Neuronal stem cell (in vitro differentiated cells): ENCODE measurements around the gene FLT3LG. TPM values are rescaled to one million over a fixed set of nuclear protein-coding genes. Genes with fewer than 3 reads are reported as not detected.

Experiments used
- DNase-seq: peaks from one replicate; pipeline ENCODE4 v3.0.0-alpha.2; 2013; ENCODE audit warnings: low spot score
- H2AFZ ChIP-seq: one replicate; pipeline ENCODE4 v1.6.1; 2013; ENCODE audit warnings: mild to moderate bottlenecking, low read length, inconsistent platforms
- H2AK5ac ChIP-seq: 2 replicates; pipeline ENCODE4 v1.6.1; 2013; ENCODE audit warnings: low read depth, mild to moderate bottlenecking, inconsistent platforms, low read length, moderate library complexity, mixed read lengths
- H2BK120ac ChIP-seq: 2 replicates; pipeline ENCODE4 v1.6.1; 2013; ENCODE audit warnings: low read depth, mild to moderate bottlenecking, inconsistent platforms, low read length, moderate library complexity, mixed read lengths
- H2BK12ac ChIP-seq: one replicate; pipeline ENCODE4 v1.6.1; 2013; ENCODE audit warnings: low read length, inconsistent platforms
- H2BK15ac ChIP-seq: 2 replicates; pipeline ENCODE4 v1.6.1; 2013; ENCODE audit warnings: mild to moderate bottlenecking, low read length, inconsistent platforms, mixed read lengths
- H2BK5ac ChIP-seq: one replicate; pipeline ENCODE4 v1.6.1; 2013; ENCODE audit warnings: inconsistent platforms, mild to moderate bottlenecking, low read length, moderate library complexity
- H3K14ac ChIP-seq: one replicate; pipeline ENCODE4 v1.6.1; 2013; ENCODE audit warnings: low read length, inconsistent platforms
- H3K18ac ChIP-seq: 2 replicates; pipeline ENCODE4 v1.6.1; 2013; ENCODE audit warnings: low read length, inconsistent platforms
- H3K23ac ChIP-seq: 2 replicates; pipeline ENCODE4 v1.6.1; 2013; ENCODE audit warnings: low read depth, mild to moderate bottlenecking, mixed read lengths, low read length, inconsistent platforms; ENCODE audit not compliant: poor library complexity
- H3K27ac ChIP-seq: replicated peaks from 3 replicates; pipeline ENCODE4 v1.5.1; 2013; ENCODE audit warnings: low read length, inconsistent platforms
- H3K27me3 ChIP-seq, 3 experiments: 2 replicates each; pipeline ENCODE4 v1.6.1; 2013; ENCODE audit warnings: low read length in 3 of 3, mild to moderate bottlenecking in 2 of 3, inconsistent platforms in 1 of 3, low read depth in 1 of 3, mixed read lengths in 1 of 3, moderate library complexity in 1 of 3; ENCODE audit not compliant: control insufficient read depth in 3 of 3, insufficient read depth in 3 of 3
- H3K36me3 ChIP-seq, 2 donors: replicated peaks in 1 of 2; 2 replicates each; pipeline ENCODE4 v1.6.1; 2013; ENCODE audit warnings: low read length in 2 of 2; ENCODE audit not compliant: control insufficient read depth in 2 of 2, insufficient read depth in 2 of 2
- H3K4ac ChIP-seq: 2 replicates; pipeline ENCODE4 v1.6.1; 2013; ENCODE audit warnings: inconsistent platforms, mild to moderate bottlenecking, low read length, moderate library complexity
- H3K4me1 ChIP-seq, 2 donors: 1 replicate in 1 of 2; 2 replicates in 1 of 2; pipeline ENCODE4 v1.6.1; 2013; ENCODE audit warnings: low read length in 2 of 2, low read depth in 1 of 2; ENCODE audit not compliant: control insufficient read depth in 2 of 2, insufficient read depth in 1 of 2
- H3K4me2 ChIP-seq: one replicate; pipeline ENCODE4 v1.6.1; 2013; ENCODE audit warnings: mild to moderate bottlenecking, low read length, inconsistent platforms; ENCODE audit not compliant: insufficient read depth, poor library complexity, severe bottlenecking
- H3K4me3 ChIP-seq, 2 donors: 2 replicates each; pipeline ENCODE4 v1.5.1; 2013; ENCODE audit warnings: low read length in 2 of 2, mild to moderate bottlenecking in 2 of 2, inconsistent platforms in 1 of 2, moderate library complexity in 1 of 2
- H3K79me1 ChIP-seq: one replicate; pipeline ENCODE4 v1.6.1; 2013; ENCODE audit warnings: low read depth, mild to moderate bottlenecking, inconsistent platforms, low read length, moderate library complexity
- H3K9ac ChIP-seq: one replicate; pipeline ENCODE4 v1.6.1; 2013; ENCODE audit warnings: mild to moderate bottlenecking, low read depth, low read length, inconsistent platforms; ENCODE audit not compliant: poor library complexity
- H3K9me3 ChIP-seq, 2 donors: replicated peaks in 1 of 2; 2 replicates each; pipeline versions ENCODE3 to v1.6.1; 2013; ENCODE audit warnings: low read length in 2 of 2, mild to moderate bottlenecking in 2 of 2, inconsistent platforms in 1 of 2, low read depth in 1 of 2, mixed read lengths in 1 of 2, moderate library complexity in 1 of 2; ENCODE audit not compliant: control insufficient read depth in 2 of 2, insufficient read depth in 1 of 2
- H4K8ac ChIP-seq: one replicate; pipeline ENCODE4 v1.6.1; 2013; ENCODE audit warnings: low read depth, mild to moderate bottlenecking, inconsistent platforms, low read length, moderate library complexity
- H4K91ac ChIP-seq: one replicate; pipeline ENCODE4 v1.6.1; 2013; ENCODE audit warnings: low read length, low read depth, mild to moderate bottlenecking, inconsistent platforms; ENCODE audit not compliant: poor library complexity
- WGBS, 2 donors: extraction: QIAGEN DNeasy Blood & Tissue Kit; methylation state at CpG; one replicate each; pipeline ENCODE4 v1.1.7; 2013; ENCODE audit warnings: missing lambda C conversion rate in 2 of 2, mixed read lengths in 1 of 2; ENCODE audit not compliant: insufficient read length in 2 of 2, insufficient replicate concordance in 1 of 2; ENCODE audit errors: extremely low coverage in 2 of 2; 5-methylcytosine and 5-hydroxymethylcytosine counted together
- polyA plus RNA-seq, 2 experiments: library from polyadenylated mRNA; stranded (reverse); fragments of 200-250 nt; gene quantifications; one replicate each; pipeline ENCODE4 v1.2.3, GENCODE V29; 2013

Gene FLT3LG, protein sequence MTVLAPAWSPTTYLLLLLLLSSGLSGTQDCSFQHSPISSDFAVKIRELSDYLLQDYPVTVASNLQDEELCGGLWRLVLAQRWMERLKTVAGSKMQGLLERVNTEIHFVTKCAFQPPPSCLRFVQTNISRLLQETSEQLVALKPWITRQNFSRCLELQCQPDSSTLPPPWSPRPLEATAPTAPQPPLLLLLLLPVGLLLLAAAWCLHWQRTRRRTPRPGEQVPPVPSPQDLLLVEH
- 2.0 TPM for polyA plus RNA-seq (2013, experiment 1 of 2)
- polyA plus RNA-seq (2013, experiment 2 of 2) = 2.1 TPM

DNA sequence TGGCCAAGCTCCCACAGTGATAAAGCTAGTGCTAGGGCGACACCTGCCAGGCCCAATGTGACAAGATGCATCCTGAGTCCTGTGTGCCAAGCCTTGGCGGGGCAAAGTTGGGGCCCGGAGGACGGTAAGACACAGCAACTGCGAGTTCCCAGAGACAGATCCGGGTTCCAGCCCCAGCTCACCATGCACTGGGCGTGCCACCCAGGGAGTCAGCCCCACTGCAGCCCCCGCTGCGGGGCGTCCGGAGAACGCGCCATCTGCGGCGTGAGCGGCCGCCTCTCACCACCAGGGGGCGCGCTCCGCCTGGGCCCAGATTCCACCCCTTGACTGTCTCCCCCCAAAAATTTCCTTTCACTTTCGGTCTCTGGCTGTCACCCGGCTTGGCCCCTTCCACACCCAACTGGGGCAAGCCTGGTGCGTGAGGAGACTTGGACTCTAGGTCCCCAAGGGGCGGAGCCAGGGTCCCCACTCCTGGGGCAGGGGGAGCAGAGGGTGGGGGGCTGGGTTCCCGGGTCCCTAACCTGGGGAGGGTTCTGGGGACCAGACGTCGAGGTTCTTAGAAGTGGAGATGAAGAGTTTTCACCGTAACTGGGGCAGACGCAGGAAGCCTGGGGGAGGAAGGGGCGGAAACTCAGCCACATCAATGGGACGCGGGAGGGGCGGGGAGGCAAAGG lies at the start of gene FLT3LG:
FLT3LG (plus strand) TSS at position 348 of the 674 bp plus-strand sequence. CDS start 425 bp downstream, outside the sequence.
- Histone ChIP-seq H3K36me3 (peaks cover 6 to 15% of the 10 kb centered on the region in 2 donors), H3K4me2 (peak within 1 kb of the TSS; percentile 29), H3K4me1 (peaks cover 2 to 8% of the 10 kb centered on the region in 2 donors), H3K4me3 (peak within 1 kb of the TSS in 1 of 2 donors; percentile 20), H3K9ac (peak within 1 kb of the TSS; percentile 24), H3K18ac (peak within 1 kb of the TSS; percentile 84), H3K4ac (no peak within 1 kb of the TSS), H4K91ac (no peak within 1 kb of the TSS), H3K27me3 (peaks cover 0 to 6% (median 0%) of the 10 kb centered on the region in 3 experiments), H3K27ac (no peak within 1 kb of the TSS), H3K9me3 (no peaks in the 10 kb centered on the region), H2BK12ac (no peak within 1 kb of the TSS), H3K79me1 (peaks cover 3% of the 10 kb centered on the region), H2BK120ac (peak within 1 kb of the TSS; percentile 64), H4K8ac (peak within 1 kb of the TSS; percentile 7), H2AFZ (peak within 1 kb of the TSS; percentile 67), H2BK15ac (peak within 1 kb of the TSS; percentile 78), H3K23ac (peak within 1 kb of the TSS; percentile 43), H2AK5ac (peak within 1 kb of the TSS; percentile 60), H2BK5ac (peak within 1 kb of the TSS; percentile 87), H3K14ac (no peak within 1 kb of the TSS)
- no CpG with 5 or more reads among the region's 33 CpGs for WGBS, 2 donors
- DNase-seq = no peak

DNA sequence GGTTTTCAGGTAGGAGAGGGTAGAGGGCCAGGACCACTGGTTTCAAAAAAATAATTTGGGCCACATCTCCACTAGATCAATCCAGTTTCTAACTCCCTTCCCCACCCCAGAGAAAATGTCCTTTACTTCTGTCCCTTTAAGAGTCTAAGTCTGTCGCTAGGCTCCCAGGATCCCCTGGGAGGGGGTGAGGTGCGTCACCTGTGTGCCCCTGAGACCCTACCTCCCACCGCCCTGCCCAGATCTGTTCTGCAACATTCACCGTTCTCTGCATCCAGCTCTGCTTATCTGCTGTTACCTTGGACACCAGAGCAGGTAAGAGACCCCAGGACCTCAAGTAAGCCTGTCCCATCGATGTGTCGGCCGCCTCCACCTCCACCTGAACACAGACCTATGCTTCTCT lies 48.8 kb upstream of the FLT3LG start, which contains the start of gene GFY:
GFY (plus strand) TSS at position 211 of the 400 bp plus-strand sequence. CDS start 1,043 bp downstream, outside the sequence.
- H2BK12ac ChIP-seq = peak within 1 kb of the TSS; percentile 19
- H3K23ac ChIP-seq = no peak within 1 kb of the TSS
- no peak within 1 kb of the TSS for H3K4ac ChIP-seq
- H2BK5ac ChIP-seq = no peak within 1 kb of the TSS
- no peak within 1 kb of the TSS for H4K8ac ChIP-seq
- no peaks in the 10 kb centered on the region for H3K9me3 ChIP-seq
- no peaks in the 10 kb centered on the region for H3K36me3 ChIP-seq
- DNase-seq = no peak
- H3K18ac ChIP-seq = peak within 1 kb of the TSS; percentile 70
- H3K4me3 ChIP-seq = no peak within 1 kb of the TSS
- no peak within 1 kb of the TSS for H3K9ac ChIP-seq
- peak within 1 kb of the TSS; percentile 63 for H2AK5ac ChIP-seq
- no peak within 1 kb of the TSS for H3K27ac ChIP-seq
- H2AFZ ChIP-seq = no peak within 1 kb of the TSS
- H3K79me1 ChIP-seq = peaks cover 2% of the 10 kb centered on the region
- H2BK15ac ChIP-seq = no peak within 1 kb of the TSS
- peak within 1 kb of the TSS; percentile 20 for H3K4me2 ChIP-seq
- peaks cover 24 to 31% of the 10 kb centered on the region in 2 donors for H3K4me1 ChIP-seq
- no peak within 1 kb of the TSS for H4K91ac ChIP-seq
- no CpG with 5 or more reads among the region's 7 CpGs for WGBS, 2 donors
- H3K27me3 ChIP-seq = peaks cover 8 to 95% (median 76%) of the 10 kb centered on the region in 3 experiments
- H2BK120ac ChIP-seq = no peak within 1 kb of the TSS
- H3K14ac ChIP-seq = no peak within 1 kb of the TSS

DNA sequence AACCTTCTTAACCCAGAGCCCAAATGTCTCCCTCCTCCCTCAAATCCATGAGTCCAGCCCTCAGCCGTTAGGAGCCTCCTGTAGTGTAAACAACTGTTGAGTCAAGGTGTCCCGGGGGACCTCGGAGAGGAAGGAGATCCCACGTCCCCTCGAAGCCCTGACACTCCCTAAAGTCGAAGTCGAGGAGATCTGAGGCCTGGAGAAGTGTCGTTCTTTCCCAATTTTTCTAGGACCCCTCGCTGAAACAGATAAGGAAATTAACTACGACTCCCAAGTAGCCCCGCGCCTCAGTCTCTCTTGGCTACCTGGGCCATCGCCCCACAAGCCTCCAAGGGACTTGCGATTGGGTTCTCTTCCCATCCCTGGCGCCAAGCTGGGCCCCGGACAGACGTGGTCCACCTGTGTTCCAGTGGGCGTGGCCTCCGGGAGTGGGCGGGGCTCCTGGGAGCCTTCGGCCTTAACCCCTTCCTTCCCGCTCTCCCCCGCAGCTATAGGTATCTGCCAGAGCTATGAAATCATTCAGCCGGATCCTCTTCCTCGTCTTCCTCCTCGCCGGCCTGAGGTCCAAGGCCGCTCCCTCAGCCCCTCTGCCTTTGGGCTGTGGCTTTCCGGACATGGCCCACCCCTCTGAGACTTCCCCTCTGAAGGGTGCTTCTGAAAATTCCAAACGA lies 48.0 kb upstream of the FLT3LG start:
- H2AK5ac ChIP-seq = peak overlapping the region; percentile 63
- H3K27me3 ChIP-seq = peaks cover 8 to 95% (median 74%) of the 10 kb centered on the region in 3 experiments
- H2AFZ ChIP-seq = no peak overlapping the region
- H3K18ac ChIP-seq = peak overlapping the region; percentile 88
- DNase-seq = no peak
- no peak overlapping the region for H3K27ac ChIP-seq
- H3K4me2 ChIP-seq = peak overlapping the region; percentile 20
- no peak overlapping the region for H4K91ac ChIP-seq
- H2BK5ac ChIP-seq = no peak overlapping the region
- H3K4me3 ChIP-seq = no peak overlapping the region
- H3K4ac ChIP-seq = no peak overlapping the region
- H3K23ac ChIP-seq = no peak overlapping the region
- H3K4me1 ChIP-seq = peaks cover 28 to 32% of the 10 kb centered on the region in 2 donors
- no peak overlapping the region for H3K14ac ChIP-seq
- H2BK120ac ChIP-seq = no peak overlapping the region
- no peaks in the 10 kb centered on the region for H3K36me3 ChIP-seq
- no peak overlapping the region for H3K9ac ChIP-seq
- no peak overlapping the region for H4K8ac ChIP-seq
- no peak overlapping the region for H2BK12ac ChIP-seq
- H2BK15ac ChIP-seq = no peak overlapping the region
- no CpG with 5 or more reads among the region's 30 CpGs for WGBS, 2 donors
- H3K79me1 ChIP-seq = peaks cover 2% of the 10 kb centered on the region
- H3K9me3 ChIP-seq = no peaks in the 10 kb centered on the region
